SH-SY5Y (cell line): Measurements from ENCODE around the gene LRP1-AS.

Source experiments
- GATA2 ChIP-seq: IDR thresholded peaks from 2 replicates; pipeline ENCODE4 v1.6.1; 2011; ENCODE audit warnings: mild to moderate bottlenecking, low read depth, low read length
- GATA3 ChIP-seq: IDR thresholded peaks from 2 replicates; pipeline ENCODE4 v1.6.1; 2011; ENCODE audit warnings: low read depth, mild to moderate bottlenecking, low read length, moderate library complexity

GRCh38 chr12:57169969-57170368, 22.6 kb upstream of the LRP1-AS start:
- no peak for TF ChIP-seq GATA2
- TF ChIP-seq GATA3 = no peak
